Effector CD4-positive, alpha-beta T cell (primary cell): ENCODE measurements around the gene TMEM176A. TPM values are rescaled to one million over a fixed set of nuclear protein-coding genes. Genes with fewer than 3 reads are reported as not detected.
A peak's percentile ranks its signal among the peaks of the same experiment; 100 is the strongest.
"Not testable (repeated sequence)": the region's sequence is repeated elsewhere in the genome, so short reads cannot be mapped to it uniquely, and the experiment has no call there.

ENCODE experiments used
- DNase-seq: peaks from one replicate; pipeline ENCODE4 v3.0.0-alpha.2; 2020
- total RNA-seq: gene quantifications from one replicate; lab custom pipeline; 2026; lab: John Stamatoyannopoulos, UW

TMEM176A gene
- total RNA-seq, result not detected

- no peak for DNase-seq
Measured at GRCh38 chr7:150800581-150801241, at the start of gene TMEM176A. Gene TMEM176A (plus strand): TSS chr7:150800769. CDS start chr7:150801551, 782 bp downstream.

GRCh38 chr7:150751702-150752101 lies 48.9 kb upstream of the TMEM176A start:
- no peak for DNase-seq

- DNase-seq, result no peak
Measured at GRCh38 chr7:150753239-150753638, 47.3 kb upstream of the TMEM176A start.

GRCh38 chr7:150753826-150754603 lies 46.6 kb upstream of the TMEM176A start:
- no peak for DNase-seq

GRCh38 chr7:150754951-150755350 lies 45.6 kb upstream of the TMEM176A start:
- no peak for DNase-seq

- peak; percentile 65 for DNase-seq
Measured at GRCh38 chr7:150755473-150756099, 45.0 kb upstream of the TMEM176A start.

- no peak for DNase-seq
Measured at GRCh38 chr7:150756166-150756565, 44.4 kb upstream of the TMEM176A start.

GRCh38 chr7:150756858-150757257 lies 43.7 kb upstream of the TMEM176A start:
- DNase-seq, result no peak

GRCh38 chr7:150759479-150759878 lies 41.1 kb upstream of the TMEM176A start:
- no peak for DNase-seq

- DNase-seq, result no peak
Measured at GRCh38 chr7:150766334-150766709, 34.2 kb upstream of the TMEM176A start.

- DNase-seq, result no peak
Measured at GRCh38 chr7:150769768-150770167, 30.8 kb upstream of the TMEM176A start.

- not testable (repeated sequence) for DNase-seq
Measured at GRCh38 chr7:150774131-150774530, 26.4 kb upstream of the TMEM176A start.

GRCh38 chr7:150778014-150778737 lies 22.4 kb upstream of the TMEM176A start:
- DNase-seq, result no peak

- DNase-seq, result peak; percentile 68
Measured at GRCh38 chr7:150778738-150779301, 21.7 kb upstream of the TMEM176A start.

GRCh38 chr7:150780292-150780691 lies 20.3 kb upstream of the TMEM176A start:
- no peak for DNase-seq

GRCh38 chr7:150781103-150781502 lies 19.5 kb upstream of the TMEM176A start:
- no peak for DNase-seq

GRCh38 chr7:150781961-150782360 lies 18.6 kb upstream of the TMEM176A start:
- no peak for DNase-seq

GRCh38 chr7:150784120-150784736 lies 16.3 kb upstream of the TMEM176A start:
- no peak for DNase-seq

GRCh38 chr7:150784954-150785353 lies 15.6 kb upstream of the TMEM176A start:
- DNase-seq, result no peak

GRCh38 chr7:150787321-150788281 lies 13.0 kb upstream of the TMEM176A start:
- no peak for DNase-seq
